GM23338 (cell line): ENCODE measurements around the gene IHH. TPM values are rescaled to one million over a fixed set of nuclear protein-coding genes. Genes with fewer than 3 reads are reported as not detected.

ENCODE experiments used
- ATAC-seq: fragments of 200-7000 bp; cut with Tn5 transposase; 3 replicates; pipeline ENCODE4 v1.9.1; 2020
- DNase-seq: peaks from one replicate; pipeline ENCODE4 v3.0.0-alpha.2; 2015; ENCODE audit warnings: low spot score
- H2AFZ ChIP-seq: fragments of 200-600 bp; sonication (generic); 2 replicates; pipeline ENCODE4 v1.8.0; 2016; ENCODE audit warnings: antibody characterized with exemption, mild to moderate bottlenecking, moderate library complexity
- H3F3A ChIP-seq: fragments of 200-600 bp; sonication (generic); replicated peaks from 2 replicates; pipeline ENCODE4 v1.8.0; 2017; ENCODE audit warnings: antibody characterized with exemption, mixed run types, low read depth
- H3K27ac ChIP-seq: fragments of 200-600 bp; sonication (generic); 2 replicates; pipeline ENCODE4 v1.6.1; 2016; ENCODE audit warnings: low read depth
- H3K27me3 ChIP-seq: fragments of 200-600 bp; sonication (generic); 2 replicates; pipeline ENCODE4 v1.8.0; 2016; ENCODE audit warnings: mild to moderate bottlenecking, mixed run types, moderate library complexity; ENCODE audit not compliant: insufficient read depth
- H3K36me3 ChIP-seq: fragments of 200-600 bp; sonication (generic); 2 replicates; pipeline ENCODE4 v1.8.0; 2016; ENCODE audit warnings: mild to moderate bottlenecking; ENCODE audit not compliant: insufficient read depth
- H3K4me1 ChIP-seq: fragments of 200-600 bp; sonication (generic); 2 replicates; pipeline ENCODE4 v1.8.0; 2016; ENCODE audit warnings: mild to moderate bottlenecking, moderate library complexity; ENCODE audit not compliant: insufficient read depth
- H3K4me2 ChIP-seq: fragments of 200-600 bp; sonication (generic); 2 replicates; pipeline ENCODE4 v1.7.1; 2017; ENCODE audit warnings: mixed run types
- H3K4me3 ChIP-seq: fragments of 200-600 bp; sonication (generic); 2 replicates; pipeline ENCODE4 v1.6.1; 2016; ENCODE audit warnings: mixed run types
- H3K79me2 ChIP-seq: fragments of 200-600 bp; sonication (generic); replicated peaks from 2 replicates; pipeline ENCODE4 v1.8.0; 2017; ENCODE audit warnings: mild to moderate bottlenecking; ENCODE audit not compliant: insufficient read depth
- H3K9me2 ChIP-seq: fragments of 200-600 bp; sonication (generic); 2 replicates; pipeline ENCODE4 v1.8.0; 2017; ENCODE audit not compliant: insufficient read depth
- H4K20me1 ChIP-seq: fragments of 200-600 bp; sonication (generic); replicated peaks from 2 replicates; pipeline ENCODE4 v1.8.0; 2017; ENCODE audit warnings: mild to moderate bottlenecking; ENCODE audit not compliant: insufficient read depth
- H3K27ac Mint-ChIP-seq: 2 replicates; pipeline ENCODE4 v1.8.0; 2020; ENCODE audit warnings: inconsistent platforms, mild to moderate bottlenecking, moderate library complexity, mixed read lengths
- H3K27me3 Mint-ChIP-seq: 3 replicates; pipeline ENCODE4 v1.8.0; 2022; ENCODE audit warnings: low read depth, mild to moderate bottlenecking, moderate library complexity, mixed read lengths, inconsistent platforms; ENCODE audit not compliant: insufficient read depth, poor library complexity
- H3K36me3 Mint-ChIP-seq: 3 replicates; pipeline ENCODE4 v1.8.0; 2021; ENCODE audit warnings: low read depth, mild to moderate bottlenecking, inconsistent platforms, moderate library complexity, mixed read lengths
- H3K4me1 Mint-ChIP-seq: 3 replicates; pipeline ENCODE4 v1.8.0; 2020; ENCODE audit warnings: mild to moderate bottlenecking, inconsistent platforms, mixed read lengths
- H3K4me3 Mint-ChIP-seq: 3 replicates; pipeline ENCODE4 v1.8.0; 2021; ENCODE audit warnings: moderate library complexity, mild to moderate bottlenecking, inconsistent platforms, mixed read lengths
- H3K9me3 Mint-ChIP-seq: 3 replicates; pipeline ENCODE4 v1.8.0; 2020; ENCODE audit warnings: moderate library complexity, mild to moderate bottlenecking, inconsistent platforms, mixed read lengths
- CREB1 ChIP-seq: fragments of 250-450 bp; sonication (Bioruptor Pico); IDR thresholded peaks from 2 replicates; pipeline ENCODE4 v1.5.0; 2020; ENCODE audit warnings: low read depth, mild to moderate bottlenecking, moderate library complexity
- CTCF ChIP-seq, 2 experiments: fragments of 200-600 bp in 1 of 2; sonication (generic) in 1 of 2; conservative IDR thresholded peaks; 2 replicates each; pipeline versions ENCODE4 v1.5.1 to v1.6.1; 2016 to 2017; ENCODE audit warnings: antibody characterized with exemption in 2 of 2, low read depth in 2 of 2, mild to moderate bottlenecking in 2 of 2, moderate library complexity in 1 of 2
- JUNB ChIP-seq: IDR thresholded peaks from one replicate; pipeline ENCODE4 v1.6.1; 2016; ENCODE audit warnings: antibody characterized with exemption; ENCODE audit not compliant: unreplicated experiment
- NANOG ChIP-seq: IDR thresholded peaks from 2 replicates; pipeline ENCODE4 v1.6.1; 2016; ENCODE audit warnings: antibody characterized with exemption, borderline replicate concordance
- POLR2AphosphoS5 ChIP-seq: IDR thresholded peaks from 2 replicates; pipeline ENCODE4 v1.6.1; 2016; ENCODE audit warnings: antibody characterized with exemption, low read depth
- REST ChIP-seq: IDR thresholded peaks from one replicate; pipeline ENCODE4 v1.6.1; 2018; ENCODE audit warnings: antibody characterized with exemption; ENCODE audit not compliant: unreplicated experiment
- STAT1 ChIP-seq: IDR thresholded peaks from one replicate; pipeline ENCODE4 v1.6.1; 2016; ENCODE audit warnings: antibody characterized with exemption; ENCODE audit not compliant: unreplicated experiment
- ZNF114 ChIP-seq: fragments of 250-450 bp; sonication (Bioruptor Pico); IDR thresholded peaks from 2 replicates; pipeline ENCODE4 v1.5.0; 2020; ENCODE audit warnings: mild to moderate bottlenecking, moderate library complexity
- ZNF331 ChIP-seq: fragments of 250-450 bp; sonication (Bioruptor Pico); IDR thresholded peaks from 2 replicates; pipeline ENCODE4 v1.5.0; 2020; ENCODE audit warnings: low read depth, mild to moderate bottlenecking, moderate library complexity
- polyA plus RNA-seq: library from polyadenylated mRNA; unstranded; fragments of >200 nt; fragmentation: Nextera tagmentation; extraction: Ambion mirVana; gene quantifications from 2 replicates; pipeline ENCODE4 v1.2.1, GENCODE V29; 2016
- total RNA-seq: library from RNA; depleted of rRNA; stranded (reverse); fragments of >200 nt; shearing (Covaris generic); gene quantifications from 2 replicates; pipeline ENCODE4 v1.2.3, GENCODE V29; 2014

Gene IHH
- total and polyA plus RNA-seq, 2 experiments from 2014 or later: not detected

GRCh38 chr2:219038600-219038999, 22.1 kb downstream of the IHH start:
- H3K27ac ChIP-seq: no peak overlapping the region
- TF ChIP-seq POLR2AphosphoS5: no peak
- TF ChIP-seq NANOG: no peak
- no peak for TF ChIP-seq REST
- TF ChIP-seq STAT1: no peak
- TF ChIP-seq CTCF (conservative IDR thresholded peaks at IDR 0.05; ENCODE audit: low read depth in 2 of 2): no peak
- TF ChIP-seq ZNF331: no peak
- no peak for TF ChIP-seq CREB1 (CRISPR knock-in tag)
- no peak for TF ChIP-seq ZNF114 (CRISPR knock-in tag)
- no peaks in the 10 kb centered on the region for H3K27me3 ChIP-seq
- H3K79me2 ChIP-seq: no peaks in the 10 kb centered on the region
- H4K20me1 ChIP-seq: no peaks in the 10 kb centered on the region
- Mint-ChIP-seq H3K4me1 (peaks cover 6% of the 10 kb centered on the region; the same call in 1 of the 3 replicates), H3K27me3 (peaks cover 4% of the 10 kb centered on the region), H3K36me3 (no peaks in the 10 kb centered on the region), H3K27ac (no peak overlapping the region), H3K4me3 (no peak overlapping the region), H3K9me3 (no peaks in the 10 kb centered on the region; the same call in 2 of the 3 replicates)
- DNase-seq (no peak), ATAC-seq (no peak)
- no peaks in the 10 kb centered on the region; the same call in 1 of the 2 replicates for H3K4me1 ChIP-seq
- no peaks in the 10 kb centered on the region for H3K9me2 ChIP-seq
- no peak overlapping the region for H2AFZ ChIP-seq
- H3K4me3 ChIP-seq: no peak overlapping the region
- no peak overlapping the region for H3K4me2 ChIP-seq
- no peaks in the 10 kb centered on the region for H3F3A ChIP-seq
- H3K36me3 ChIP-seq: no peaks in the 10 kb centered on the region

- no peaks in the 10 kb centered on the region for H3K36me3 Mint-ChIP-seq
- H3K9me2 ChIP-seq: no peaks in the 10 kb centered on the region
- no peaks in the 10 kb centered on the region; the same call in 2 of the 3 replicates for H3K9me3 Mint-ChIP-seq
- no peaks in the 10 kb centered on the region for H3F3A ChIP-seq
- no peak overlapping the region for H3K4me3 ChIP-seq
- H3K27me3 Mint-ChIP-seq: peaks cover 4% of the 10 kb centered on the region
- no peak overlapping the region for H3K27ac ChIP-seq
- ATAC-seq (no peak), DNase-seq (no peak)
- no peaks in the 10 kb centered on the region for H4K20me1 ChIP-seq
- no peaks in the 10 kb centered on the region for H3K27me3 ChIP-seq
- H3K4me1 ChIP-seq: no peaks in the 10 kb centered on the region; the same call in 1 of the 2 replicates
- H3K36me3 ChIP-seq: no peaks in the 10 kb centered on the region
- TF ChIP-seq CREB1 (CRISPR knock-in tag): no peak
- TF ChIP-seq POLR2AphosphoS5: no peak
- no peak for TF ChIP-seq ZNF331
- no peak for TF ChIP-seq CTCF (conservative IDR thresholded peaks at IDR 0.05; ENCODE audit: low read depth in 2 of 2)
- TF ChIP-seq JUNB: no peak
- H3K4me1 Mint-ChIP-seq: peaks cover 6% of the 10 kb centered on the region; the same call in 1 of the 3 replicates
- H2AFZ ChIP-seq: no peak overlapping the region
- H3K27ac Mint-ChIP-seq: no peak overlapping the region
- no peaks in the 10 kb centered on the region for H3K79me2 ChIP-seq
- no peak overlapping the region for H3K4me2 ChIP-seq
- H3K4me3 Mint-ChIP-seq: no peak overlapping the region
Measured at GRCh38 chr2:219037783-219038499, 22.8 kb downstream of the IHH start.
